Activated T-cell treated with anti-CD3 and anti-CD28 coated beads for 4 hours (primary cell): ENCODE measurements around the gene ZNHIT6.
"Not testable (repeated sequence)": the region's sequence is repeated elsewhere in the genome, so short reads cannot be mapped to it uniquely, and the experiment has no call there.

ENCODE experiments used
- DNase-seq: peaks from one replicate; pipeline ENCODE4 v3.0.0-alpha.2; 2020

The ZNHIT6 gene, protein sequence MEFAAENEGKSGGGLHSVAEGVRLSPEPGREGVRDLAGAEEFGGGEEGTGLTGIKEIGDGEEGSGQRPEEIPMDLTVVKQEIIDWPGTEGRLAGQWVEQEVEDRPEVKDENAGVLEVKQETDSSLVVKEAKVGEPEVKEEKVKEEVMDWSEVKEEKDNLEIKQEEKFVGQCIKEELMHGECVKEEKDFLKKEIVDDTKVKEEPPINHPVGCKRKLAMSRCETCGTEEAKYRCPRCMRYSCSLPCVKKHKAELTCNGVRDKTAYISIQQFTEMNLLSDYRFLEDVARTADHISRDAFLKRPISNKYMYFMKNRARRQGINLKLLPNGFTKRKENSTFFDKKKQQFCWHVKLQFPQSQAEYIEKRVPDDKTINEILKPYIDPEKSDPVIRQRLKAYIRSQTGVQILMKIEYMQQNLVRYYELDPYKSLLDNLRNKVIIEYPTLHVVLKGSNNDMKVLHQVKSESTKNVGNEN

DNA sequence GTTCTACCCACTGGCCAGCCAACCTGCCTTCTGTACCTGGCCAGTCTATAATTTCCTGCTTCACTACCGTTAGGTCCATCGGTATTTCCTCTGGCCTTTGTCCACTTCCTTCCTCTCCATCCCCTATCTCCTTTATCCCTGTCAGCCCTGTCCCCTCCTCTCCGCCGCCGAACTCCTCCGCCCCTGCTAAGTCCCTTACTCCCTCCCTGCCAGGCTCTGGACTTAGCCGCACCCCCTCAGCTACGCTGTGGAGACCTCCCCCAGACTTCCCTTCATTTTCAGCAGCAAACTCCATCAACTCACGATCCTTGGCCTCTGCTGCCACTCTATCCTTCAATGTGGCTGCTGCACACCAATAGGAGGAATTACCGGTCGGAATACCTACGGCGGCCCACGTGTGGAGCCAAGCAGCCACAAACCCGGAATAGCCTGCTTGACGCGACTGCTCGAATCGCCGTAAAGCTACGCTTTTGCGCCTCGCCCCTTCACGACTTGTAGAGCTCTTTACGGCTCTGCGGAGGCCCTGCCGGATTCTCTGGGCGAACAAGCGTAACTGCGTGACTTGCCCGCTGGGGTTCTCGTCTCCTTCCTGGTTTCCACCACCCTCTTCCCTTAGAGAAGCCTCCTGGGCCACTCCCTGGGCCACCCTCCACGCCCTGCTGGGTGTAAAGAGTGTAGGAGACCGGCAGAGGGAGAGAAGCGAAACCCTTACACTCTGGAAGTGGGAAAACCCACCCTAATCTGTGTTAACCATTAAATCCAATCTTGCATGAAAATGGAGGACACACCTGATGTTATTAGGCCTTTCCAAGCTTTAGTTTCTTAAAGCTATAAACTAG is at the start of gene ZNHIT6:
Gene ZNHIT6, minus strand, starts transcription at position 444 of the 839 bp plus-strand sequence. Its CDS starts 149 bp downstream, at position 295.
- peak; percentile 70 for DNase-seq

DNA sequence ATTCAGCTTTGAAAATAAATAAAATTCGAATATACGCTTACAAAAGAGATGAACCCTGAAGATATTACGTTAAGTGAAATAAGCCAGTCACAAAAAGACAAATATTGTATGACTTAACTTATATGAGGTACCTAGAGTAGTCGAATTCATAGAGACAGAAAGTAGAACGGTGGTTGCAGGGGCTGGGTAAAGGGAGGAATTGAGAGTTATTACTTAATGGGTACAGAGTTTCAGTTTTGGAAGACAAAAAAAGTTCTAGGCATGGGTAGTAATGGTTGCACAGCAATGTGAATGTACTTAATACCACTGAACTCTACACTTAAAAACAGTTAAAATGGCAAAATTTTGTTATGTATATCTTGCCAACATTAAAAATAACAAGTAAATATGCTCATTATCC is 48.6 kb upstream of the ZNHIT6 start:
- DNase-seq = no peak

DNA sequence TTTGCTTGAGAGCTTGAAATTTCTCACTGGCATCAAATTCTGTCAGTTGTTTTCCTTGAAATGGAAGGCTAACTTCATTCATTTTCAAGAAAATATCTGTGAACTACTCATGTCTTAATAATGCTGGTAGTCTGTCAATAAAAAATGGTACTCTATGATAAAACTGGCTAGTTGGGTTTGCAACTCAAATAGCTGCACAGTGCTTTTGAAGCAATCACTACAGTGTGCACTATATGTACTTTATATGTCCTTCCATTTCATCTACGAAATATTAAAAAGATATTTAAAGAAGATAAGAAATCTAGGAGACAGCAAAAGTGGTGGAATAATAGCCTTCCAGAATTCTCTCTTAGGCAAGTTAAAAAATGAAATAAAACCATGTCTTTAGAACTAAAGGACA is 39.9 kb upstream of the ZNHIT6 start:
- DNase-seq = no peak

DNA sequence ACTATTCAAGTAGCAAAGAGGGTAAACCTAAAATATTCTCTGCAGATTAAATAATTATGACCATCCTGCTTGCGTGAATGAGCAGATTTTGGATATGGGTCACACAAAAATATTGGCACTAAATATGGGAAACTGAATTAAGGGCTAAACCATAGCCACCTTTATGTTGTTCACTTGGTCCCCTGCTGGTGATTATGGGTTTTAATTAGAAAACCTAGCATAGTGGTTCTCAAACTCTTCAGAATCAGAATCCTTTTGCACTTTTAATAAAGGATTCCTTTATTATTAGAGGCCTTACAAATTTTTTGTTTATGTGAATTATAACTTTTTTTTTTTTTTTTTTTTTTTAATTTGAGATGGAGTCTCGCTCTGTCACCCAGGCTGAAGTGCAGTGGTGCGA is 38.5 kb upstream of the ZNHIT6 start:
- DNase-seq = no peak

DNA sequence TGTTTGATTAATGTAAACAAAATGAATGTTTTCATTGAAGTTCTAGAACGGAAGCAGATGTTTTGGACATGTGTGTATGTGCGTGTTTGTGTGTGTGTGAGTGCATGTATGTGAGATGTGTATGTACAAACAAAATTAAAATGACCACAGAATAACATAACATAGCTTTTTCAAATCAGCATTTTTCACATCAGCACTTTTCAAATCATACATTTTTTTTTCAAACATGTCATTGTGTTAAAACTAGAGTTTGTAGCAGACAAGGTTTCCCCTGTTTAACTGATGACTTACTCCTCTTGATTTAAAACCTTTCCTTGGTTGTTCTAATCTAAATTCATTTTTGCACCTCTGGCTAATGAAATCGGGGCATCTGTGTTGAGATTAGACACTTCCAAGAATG is 35.6 kb upstream of the ZNHIT6 start:
- DNase-seq = no peak

GRCh38 chr1:85734931-85735330 is 26.7 kb upstream of the ZNHIT6 start:
- no peak for DNase-seq

DNA sequence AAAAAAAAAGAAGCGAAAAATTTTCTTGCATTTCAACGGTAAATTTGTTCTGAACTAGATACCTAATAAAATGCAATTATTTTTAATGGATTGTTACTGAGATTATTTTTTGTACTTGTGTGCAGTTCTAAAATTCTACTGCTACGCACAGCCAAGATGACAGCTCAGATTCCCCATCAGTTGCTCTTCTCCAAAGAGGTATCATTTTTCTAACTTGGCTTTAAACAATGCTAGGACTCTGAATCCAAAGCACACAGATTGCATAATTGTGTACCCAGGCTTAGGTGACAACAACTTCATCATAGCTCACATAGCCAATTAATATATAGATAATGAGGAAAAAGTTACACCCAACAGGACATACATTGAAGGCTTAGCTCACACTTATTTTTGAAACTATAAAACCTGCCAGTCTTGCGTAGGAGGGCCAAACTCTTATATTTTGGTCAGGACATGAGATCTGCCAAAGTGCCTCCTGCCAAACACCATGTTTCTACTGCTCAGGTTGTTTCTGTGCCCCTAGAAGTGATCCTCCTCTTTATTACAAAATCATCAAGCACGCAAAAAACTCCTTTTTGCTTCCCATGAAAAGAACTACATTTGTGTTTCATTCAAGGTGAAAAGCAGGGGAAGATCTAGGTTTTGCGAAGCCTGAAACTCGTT is 10.6 kb upstream of the ZNHIT6 start:
- no peak for DNase-seq

- DNase-seq = not testable (repeated sequence)
These were observed 6.3 kb upstream of the ZNHIT6 start for GRCh38 chr1:85714418-85715114.

DNA sequence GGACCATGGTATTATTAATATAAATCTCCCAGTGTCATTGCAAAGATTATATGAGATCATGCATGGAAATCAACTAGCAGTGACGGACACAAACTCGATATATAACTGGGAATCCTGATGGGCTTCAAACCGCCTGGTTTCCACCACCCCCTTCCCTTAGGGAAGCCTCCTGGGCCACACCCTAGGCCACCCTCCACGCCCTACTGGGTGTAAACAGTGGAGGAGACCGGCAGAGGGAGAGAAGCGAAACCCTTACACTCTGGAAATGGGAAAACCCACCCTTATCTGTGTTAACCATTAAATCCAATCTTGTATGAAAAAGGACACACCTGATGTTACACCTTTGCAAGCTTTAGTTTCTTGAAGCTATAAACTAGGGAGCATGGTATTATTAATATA is 595 bp upstream of the ZNHIT6 start:
- no peak for DNase-seq

- no peak for DNase-seq
These were observed 805 bp downstream of the ZNHIT6 start for GRCh38 chr1:85707267-85707989.

GRCh38 chr1:85705940-85706339 is 2.3 kb downstream of the ZNHIT6 start:
- no peak for DNase-seq

- no peak for DNase-seq
These were observed 7.8 kb downstream of the ZNHIT6 start for GRCh38 chr1:85700422-85700821.

GRCh38 chr1:85697895-85698294 is 10.3 kb downstream of the ZNHIT6 start:
- DNase-seq = no peak

DNA sequence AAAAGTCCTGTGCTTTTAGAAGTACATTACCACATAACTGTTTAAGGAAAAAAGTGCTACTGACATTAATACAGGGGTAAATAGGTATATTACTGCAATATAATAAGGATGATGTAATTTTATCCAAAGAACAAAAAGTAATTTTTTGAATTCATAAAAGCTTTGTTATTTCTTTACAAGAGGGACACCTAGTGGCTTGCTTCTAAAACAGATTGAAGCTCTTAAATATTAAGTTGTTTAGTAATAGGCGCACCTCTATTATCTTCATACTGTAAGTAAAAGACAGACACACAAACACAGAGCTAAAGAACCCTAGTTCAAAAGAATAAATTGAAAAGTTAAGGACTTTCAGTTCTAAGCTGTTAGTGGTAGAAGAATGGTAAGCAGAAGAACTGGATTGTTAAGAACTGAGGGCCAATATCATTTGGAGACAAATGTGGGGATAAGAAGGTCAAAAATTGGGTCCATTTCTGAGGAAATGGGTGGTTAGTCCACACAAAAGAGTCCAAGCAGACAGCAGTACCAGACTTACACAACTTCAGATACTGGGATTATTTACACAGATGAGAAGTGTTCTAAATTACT is 15.4 kb downstream of the ZNHIT6 start:
- no peak for DNase-seq

GRCh38 chr1:85689775-85690404 is 18.3 kb downstream of the ZNHIT6 start:
- DNase-seq = no peak

- no peak for DNase-seq
These were observed 24.8 kb downstream of the ZNHIT6 start for GRCh38 chr1:85683292-85684025.

GRCh38 chr1:85681087-85681486 is 27.1 kb downstream of the ZNHIT6 start:
- no peak for DNase-seq

DNA sequence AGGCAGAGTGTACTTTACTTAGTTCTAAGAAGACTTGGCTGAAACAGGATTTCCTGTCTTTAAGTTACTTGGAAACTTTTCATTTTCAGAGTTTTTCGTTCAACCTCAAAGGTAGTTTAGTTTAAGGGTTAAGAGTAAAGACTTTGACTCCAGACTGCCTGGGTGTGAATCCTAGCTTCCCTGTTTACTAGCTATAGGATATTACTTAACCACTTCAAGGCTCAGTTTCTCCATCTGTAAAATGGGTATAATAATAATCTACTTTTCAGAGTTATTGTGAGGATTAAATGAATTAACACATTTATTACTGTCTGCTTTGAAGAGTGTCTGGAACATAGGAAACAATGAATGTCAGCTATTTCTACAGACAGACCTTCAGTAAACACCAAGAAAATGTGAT is 30.0 kb downstream of the ZNHIT6 start:
- DNase-seq = no peak

GRCh38 chr1:85677656-85678055 is 30.6 kb downstream of the ZNHIT6 start:
- DNase-seq = no peak

DNA sequence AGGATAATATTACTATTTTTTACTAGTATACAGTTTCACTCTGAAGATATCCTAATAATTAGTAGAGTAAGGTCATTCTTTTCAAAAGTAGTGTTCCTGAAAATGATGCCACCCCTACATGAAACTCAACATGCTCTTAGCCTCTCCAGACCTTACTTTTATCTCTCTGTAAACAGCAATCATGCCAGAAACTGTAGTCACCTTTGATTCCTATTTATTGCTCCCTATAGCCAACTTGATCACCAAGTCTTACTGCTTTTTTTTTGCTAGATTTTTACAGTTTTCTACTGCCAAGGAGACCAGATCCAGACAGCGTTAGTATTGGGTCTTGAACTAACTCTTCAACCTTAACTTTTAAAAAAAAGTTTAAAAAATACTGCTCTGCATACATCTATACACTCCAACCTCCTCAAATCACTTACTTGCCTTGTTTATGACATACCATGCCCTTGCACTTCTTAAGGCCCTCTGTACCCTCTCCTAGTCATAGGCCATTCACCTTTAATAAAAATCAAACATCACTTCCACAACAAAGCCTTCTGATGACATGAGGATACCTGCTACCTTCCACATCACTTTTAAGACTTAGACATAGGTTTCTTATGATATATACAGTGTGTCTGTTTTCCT is 36.1 kb downstream of the ZNHIT6 start:
- no peak for DNase-seq
